GM19193 (cell line): ENCODE measurements around the gene SMG5.

Experiments
- POLR2A ChIP-seq: IDR thresholded peaks from 4 replicates; pipeline ENCODE4 v1.6.1; 2011; ENCODE audit not compliant: insufficient read depth, insufficient read length; ENCODE audit errors: extremely low read depth

SMG5 gene

GRCh38 chr1:156258859-156259258, 23.8 kb downstream of the SMG5 start:
- no peak for TF ChIP-seq POLR2A

- TF ChIP-seq POLR2A, result no peak
Observed at GRCh38 chr1:156257711-156258110, 24.9 kb downstream of the SMG5 start.

GRCh38 chr1:156253634-156254033, 29.0 kb downstream of the SMG5 start:
- no peak for TF ChIP-seq POLR2A

- TF ChIP-seq POLR2A, result no peak
Observed at GRCh38 chr1:156251527-156251926, 31.1 kb downstream of the SMG5 start.

GRCh38 chr1:156249593-156249992, 33.0 kb downstream of the SMG5 start:
- TF ChIP-seq POLR2A, result no peak

GRCh38 chr1:156248323-156248683, 34.3 kb downstream of the SMG5 start:
- no peak for TF ChIP-seq POLR2A

GRCh38 chr1:156247460-156248322, 34.9 kb downstream of the SMG5 start, which contains the start of gene PAQR6:
Gene PAQR6 (minus strand): TSS chr1:156248056. CDS start chr1:156246731, 1,325 bp downstream.
- peak; percentile 26 for TF ChIP-seq POLR2A

- TF ChIP-seq POLR2A, result no peak
Observed at GRCh38 chr1:156246781-156247459, 35.7 kb downstream of the SMG5 start.

- no peak for TF ChIP-seq POLR2A
Observed at GRCh38 chr1:156246241-156246780, 36.3 kb downstream of the SMG5 start.

- TF ChIP-seq POLR2A, result peak; percentile 23
Observed at GRCh38 chr1:156245451-156246232, 37.0 kb downstream of the SMG5 start.

- TF ChIP-seq POLR2A, result no peak
Observed at GRCh38 chr1:156244712-156245111, 37.9 kb downstream of the SMG5 start.

- TF ChIP-seq POLR2A, result no peak
Observed at GRCh38 chr1:156244126-156244525, 38.5 kb downstream of the SMG5 start.

GRCh38 chr1:156242738-156243137, 39.9 kb downstream of the SMG5 start:
- TF ChIP-seq POLR2A, result no peak

GRCh38 chr1:156241926-156242325, 40.7 kb downstream of the SMG5 start, which contains the start of gene BGLAP:
Gene BGLAP (plus strand): TSS chr1:156242184. CDS start chr1:156242232, 48 bp downstream.
- TF ChIP-seq POLR2A, result no peak

- no peak for TF ChIP-seq POLR2A
Observed at GRCh38 chr1:156241311-156241811, 41.3 kb downstream of the SMG5 start.
